Neuronal stem cell (in vitro differentiated cells): ENCODE results near the gene SLC9A8.

ENCODE experiments used
- DNase-seq: peaks from one replicate; pipeline ENCODE4 v3.0.0-alpha.2; 2013; ENCODE audit warnings: low spot score
- H2AFZ ChIP-seq: one replicate; pipeline ENCODE4 v1.6.1; 2013; ENCODE audit warnings: mild to moderate bottlenecking, low read length, inconsistent platforms
- H2AK5ac ChIP-seq: 2 replicates; pipeline ENCODE4 v1.6.1; 2013; ENCODE audit warnings: low read depth, mild to moderate bottlenecking, inconsistent platforms, low read length, moderate library complexity, mixed read lengths
- H2BK120ac ChIP-seq: 2 replicates; pipeline ENCODE4 v1.6.1; 2013; ENCODE audit warnings: low read depth, mild to moderate bottlenecking, inconsistent platforms, low read length, moderate library complexity, mixed read lengths
- H2BK12ac ChIP-seq: one replicate; pipeline ENCODE4 v1.6.1; 2013; ENCODE audit warnings: low read length, inconsistent platforms
- H2BK15ac ChIP-seq: 2 replicates; pipeline ENCODE4 v1.6.1; 2013; ENCODE audit warnings: mild to moderate bottlenecking, low read length, inconsistent platforms, mixed read lengths
- H2BK5ac ChIP-seq: one replicate; pipeline ENCODE4 v1.6.1; 2013; ENCODE audit warnings: inconsistent platforms, mild to moderate bottlenecking, low read length, moderate library complexity
- H3K14ac ChIP-seq: one replicate; pipeline ENCODE4 v1.6.1; 2013; ENCODE audit warnings: low read length, inconsistent platforms
- H3K18ac ChIP-seq: 2 replicates; pipeline ENCODE4 v1.6.1; 2013; ENCODE audit warnings: low read length, inconsistent platforms
- H3K23ac ChIP-seq: 2 replicates; pipeline ENCODE4 v1.6.1; 2013; ENCODE audit warnings: low read depth, mild to moderate bottlenecking, mixed read lengths, low read length, inconsistent platforms; ENCODE audit not compliant: poor library complexity
- H3K27ac ChIP-seq: replicated peaks from 3 replicates; pipeline ENCODE4 v1.5.1; 2013; ENCODE audit warnings: low read length, inconsistent platforms
- H3K27me3 ChIP-seq, 3 experiments: 2 replicates each; pipeline ENCODE4 v1.6.1; 2013; ENCODE audit warnings: low read length in 3 of 3, mild to moderate bottlenecking in 2 of 3, inconsistent platforms in 1 of 3, low read depth in 1 of 3, mixed read lengths in 1 of 3, moderate library complexity in 1 of 3; ENCODE audit not compliant: control insufficient read depth in 3 of 3, insufficient read depth in 3 of 3
- H3K36me3 ChIP-seq, 2 donors: replicated peaks in 1 of 2; 2 replicates each; pipeline ENCODE4 v1.6.1; 2013; ENCODE audit warnings: low read length in 2 of 2; ENCODE audit not compliant: control insufficient read depth in 2 of 2, insufficient read depth in 2 of 2
- H3K4ac ChIP-seq: 2 replicates; pipeline ENCODE4 v1.6.1; 2013; ENCODE audit warnings: inconsistent platforms, mild to moderate bottlenecking, low read length, moderate library complexity
- H3K4me1 ChIP-seq, 2 donors: 1 replicate in 1 of 2; 2 replicates in 1 of 2; pipeline ENCODE4 v1.6.1; 2013; ENCODE audit warnings: low read length in 2 of 2, low read depth in 1 of 2; ENCODE audit not compliant: control insufficient read depth in 2 of 2, insufficient read depth in 1 of 2
- H3K4me2 ChIP-seq: one replicate; pipeline ENCODE4 v1.6.1; 2013; ENCODE audit warnings: mild to moderate bottlenecking, low read length, inconsistent platforms; ENCODE audit not compliant: insufficient read depth, poor library complexity, severe bottlenecking
- H3K4me3 ChIP-seq, 2 donors: 2 replicates each; pipeline ENCODE4 v1.5.1; 2013; ENCODE audit warnings: low read length in 2 of 2, mild to moderate bottlenecking in 2 of 2, inconsistent platforms in 1 of 2, moderate library complexity in 1 of 2
- H3K79me1 ChIP-seq: one replicate; pipeline ENCODE4 v1.6.1; 2013; ENCODE audit warnings: low read depth, mild to moderate bottlenecking, inconsistent platforms, low read length, moderate library complexity
- H3K9ac ChIP-seq: one replicate; pipeline ENCODE4 v1.6.1; 2013; ENCODE audit warnings: mild to moderate bottlenecking, low read depth, low read length, inconsistent platforms; ENCODE audit not compliant: poor library complexity
- H3K9me3 ChIP-seq, 2 donors: replicated peaks in 1 of 2; 2 replicates each; pipeline versions ENCODE3 to v1.6.1; 2013; ENCODE audit warnings: low read length in 2 of 2, mild to moderate bottlenecking in 2 of 2, inconsistent platforms in 1 of 2, low read depth in 1 of 2, mixed read lengths in 1 of 2, moderate library complexity in 1 of 2; ENCODE audit not compliant: control insufficient read depth in 2 of 2, insufficient read depth in 1 of 2
- H4K8ac ChIP-seq: one replicate; pipeline ENCODE4 v1.6.1; 2013; ENCODE audit warnings: low read depth, mild to moderate bottlenecking, inconsistent platforms, low read length, moderate library complexity
- H4K91ac ChIP-seq: one replicate; pipeline ENCODE4 v1.6.1; 2013; ENCODE audit warnings: low read length, low read depth, mild to moderate bottlenecking, inconsistent platforms; ENCODE audit not compliant: poor library complexity
- WGBS, 2 donors: extraction: QIAGEN DNeasy Blood & Tissue Kit; methylation state at CpG; one replicate each; pipeline ENCODE4 v1.1.7; 2013; ENCODE audit warnings: missing lambda C conversion rate in 2 of 2, mixed read lengths in 1 of 2; ENCODE audit not compliant: insufficient read length in 2 of 2, insufficient replicate concordance in 1 of 2; ENCODE audit errors: extremely low coverage in 2 of 2; 5-methylcytosine and 5-hydroxymethylcytosine counted together

The SLC9A8 gene

DNA sequence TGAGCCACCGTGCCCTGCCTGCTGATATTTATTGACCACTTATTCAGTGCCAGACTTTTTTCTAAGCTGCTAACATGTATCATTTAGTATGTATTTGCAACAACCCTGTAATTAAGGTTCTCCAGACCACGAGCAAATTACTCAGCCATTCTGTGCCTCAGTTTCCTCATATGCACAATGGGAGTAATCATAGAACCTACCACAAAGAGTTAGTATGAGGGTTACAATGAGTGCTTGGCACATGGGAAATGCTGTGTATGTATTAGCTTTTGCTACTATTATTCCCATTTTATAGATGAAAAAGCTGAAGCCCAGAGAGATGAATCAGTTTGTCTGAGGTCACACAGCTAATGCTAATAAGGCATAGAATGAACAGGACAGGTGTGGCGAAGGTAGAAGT lies 20.0 kb upstream of the SLC9A8 start:
- Histone ChIP-seq H3K4me2 (no peak overlapping the region), H2AK5ac (no peak overlapping the region), H2BK15ac (no peak overlapping the region), H2BK120ac (no peak overlapping the region), H3K9me3 (no peaks in the 10 kb centered on the region), H4K91ac (no peak overlapping the region), H3K27me3 (no peaks in the 10 kb centered on the region), H4K8ac (no peak overlapping the region), H3K79me1 (no peaks in the 10 kb centered on the region), H2AFZ (no peak overlapping the region), H3K14ac (no peak overlapping the region), H2BK5ac (no peak overlapping the region), H3K4me3 (no peak overlapping the region), H3K27ac (no peak overlapping the region), H3K23ac (no peak overlapping the region), H3K18ac (no peak overlapping the region), H2BK12ac (no peak overlapping the region), H3K4ac (no peak overlapping the region), H3K9ac (no peak overlapping the region), H3K4me1 (peaks cover 0 to 3% of the 10 kb centered on the region in 2 donors), H3K36me3 (no peaks in the 10 kb centered on the region)
- no peak for DNase-seq
- WGBS, 2 donors, result no CpG with 5 or more reads among the region's 3 CpGs

DNA sequence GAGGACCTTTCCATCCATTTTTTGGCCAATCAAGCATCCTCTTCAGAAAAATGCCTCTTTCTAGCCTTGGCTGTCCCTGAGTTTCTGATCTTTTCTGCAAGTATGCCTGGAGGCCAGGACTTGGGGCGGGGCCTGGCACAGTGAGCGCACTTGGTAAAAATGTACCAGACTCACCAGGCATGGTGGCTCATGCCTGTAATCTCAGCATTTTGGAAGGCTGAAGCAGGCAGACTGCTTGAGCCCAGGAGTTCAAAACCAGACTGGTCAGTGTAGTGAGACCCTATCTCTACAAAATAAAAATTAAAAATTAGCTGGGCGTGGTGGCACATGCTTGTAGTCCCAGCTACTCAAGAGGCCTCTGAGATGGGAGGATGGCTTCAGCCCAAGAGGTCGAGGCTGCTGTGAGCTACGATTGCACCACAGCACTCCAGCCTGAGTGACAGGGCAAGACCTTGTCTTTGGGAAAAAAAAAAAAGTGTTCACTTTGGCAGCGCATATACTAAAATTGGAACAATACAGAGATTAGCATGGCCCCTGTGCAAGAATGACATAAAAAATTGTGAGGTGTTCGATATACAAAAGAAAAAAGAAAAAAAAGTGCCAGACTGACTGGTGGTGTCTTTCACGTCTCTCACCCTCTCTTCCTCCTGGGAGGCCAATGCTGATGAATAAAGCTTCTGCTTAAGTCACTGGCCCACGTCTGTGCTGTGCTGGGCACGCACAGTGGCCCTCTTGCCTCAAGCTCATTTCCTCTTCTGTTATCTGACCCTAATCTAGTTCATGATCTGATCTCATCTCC lies 18.1 kb upstream of the SLC9A8 start:
- H3K18ac ChIP-seq, result no peak overlapping the region
- H3K9ac ChIP-seq, result no peak overlapping the region
- no peak for DNase-seq
- no CpG with 5 or more reads among the region's 10 CpGs for WGBS, 2 donors
- no peak overlapping the region for H3K23ac ChIP-seq
- H2AK5ac ChIP-seq, result peak overlapping the region; percentile 24
- H3K4me3 ChIP-seq, result no peak overlapping the region
- H4K91ac ChIP-seq, result no peak overlapping the region
- no peak overlapping the region for H2BK5ac ChIP-seq
- H2AFZ ChIP-seq, result no peak overlapping the region
- no peak overlapping the region for H3K4ac ChIP-seq
- H2BK15ac ChIP-seq, result no peak overlapping the region
- H3K9me3 ChIP-seq, result no peaks in the 10 kb centered on the region
- no peak overlapping the region for H2BK120ac ChIP-seq
- H3K4me1 ChIP-seq, result peaks cover 0 to 2% of the 10 kb centered on the region in 2 donors
- no peaks in the 10 kb centered on the region for H3K79me1 ChIP-seq
- H4K8ac ChIP-seq, result no peak overlapping the region
- H3K36me3 ChIP-seq, result no peaks in the 10 kb centered on the region
- no peak overlapping the region for H3K14ac ChIP-seq
- H3K27ac ChIP-seq, result no peak overlapping the region
- H3K27me3 ChIP-seq, result no peaks in the 10 kb centered on the region
- no peak overlapping the region for H2BK12ac ChIP-seq
- H3K4me2 ChIP-seq, result no peak overlapping the region

DNA sequence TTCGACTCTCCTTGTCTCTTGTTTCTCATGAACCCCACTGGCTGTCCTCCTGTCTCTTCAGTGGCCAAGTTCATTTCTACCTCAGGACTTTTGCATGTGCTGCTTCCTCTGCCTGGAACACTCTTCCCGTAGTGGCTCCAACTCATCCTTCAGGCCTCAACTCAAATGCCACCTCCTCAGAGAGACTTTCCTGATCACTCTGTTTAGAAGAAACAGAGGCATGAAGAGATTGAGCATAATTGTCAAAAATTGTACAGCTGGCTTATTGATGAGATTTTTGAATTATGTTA lies 17.5 kb upstream of the SLC9A8 start:
- no peaks in the 10 kb centered on the region for H3K79me1 ChIP-seq
- no CpG with 5 or more reads among the region's 2 CpGs for WGBS, 2 donors
- H3K9me3 ChIP-seq, result no peaks in the 10 kb centered on the region
- no peak overlapping the region for H2BK15ac ChIP-seq
- H3K4me2 ChIP-seq, result no peak overlapping the region
- no peak overlapping the region for H3K18ac ChIP-seq
- H3K9ac ChIP-seq, result no peak overlapping the region
- H2BK12ac ChIP-seq, result no peak overlapping the region
- H3K27me3 ChIP-seq, result no peaks in the 10 kb centered on the region
- H2AK5ac ChIP-seq, result no peak overlapping the region
- no peak overlapping the region for H3K4me3 ChIP-seq
- no peak overlapping the region for H3K4ac ChIP-seq
- no peak overlapping the region for H2AFZ ChIP-seq
- no peak overlapping the region for H4K91ac ChIP-seq
- no peak overlapping the region for H2BK5ac ChIP-seq
- H3K23ac ChIP-seq, result no peak overlapping the region
- H3K27ac ChIP-seq, result no peak overlapping the region
- peaks cover 0 to 1% of the 10 kb centered on the region in 2 donors for H3K4me1 ChIP-seq
- H2BK120ac ChIP-seq, result no peak overlapping the region
- no peaks in the 10 kb centered on the region for H3K36me3 ChIP-seq
- H4K8ac ChIP-seq, result no peak overlapping the region
- H3K14ac ChIP-seq, result no peak overlapping the region
- DNase-seq, result no peak

DNA sequence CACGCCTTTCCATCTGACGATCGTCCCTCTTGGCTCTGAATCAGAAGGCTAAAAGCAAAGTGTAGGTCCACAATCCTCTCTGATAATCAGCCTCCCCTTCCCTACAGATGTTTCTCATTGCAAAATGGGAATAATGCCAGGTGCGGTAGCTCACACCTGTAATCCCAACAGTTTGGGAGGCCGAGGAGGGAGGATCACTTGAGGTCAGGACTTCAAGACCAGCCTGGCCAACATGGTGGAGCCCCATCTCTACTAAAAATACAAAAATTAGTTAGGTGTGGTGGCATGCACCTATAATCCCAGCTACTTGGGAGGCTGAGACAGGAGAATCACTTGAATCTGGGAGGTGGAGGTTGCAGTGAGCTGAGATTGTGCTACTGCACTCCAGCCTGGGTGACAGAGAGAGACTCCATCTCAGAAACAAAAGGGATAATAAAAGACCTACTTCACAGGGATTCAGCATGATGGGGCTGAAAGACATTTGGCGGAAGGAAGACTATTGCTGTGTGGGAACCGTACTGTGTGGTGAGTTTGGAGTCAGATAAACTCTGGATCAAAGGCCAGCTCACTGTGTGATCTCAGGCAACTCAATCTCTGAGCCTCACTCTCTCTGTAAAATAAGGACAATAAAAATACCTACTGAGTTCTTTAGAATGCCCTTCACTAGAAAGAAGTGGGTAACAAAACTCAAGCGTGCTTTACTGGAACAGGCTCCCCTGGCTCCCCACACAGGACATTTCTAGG lies 15.9 kb upstream of the SLC9A8 start:
- Histone ChIP-seq H2BK120ac (no peak overlapping the region), H3K27me3 (no peaks in the 10 kb centered on the region), H2BK12ac (no peak overlapping the region), H3K9ac (no peak overlapping the region), H2BK5ac (no peak overlapping the region), H2AK5ac (no peak overlapping the region), H2BK15ac (no peak overlapping the region), H3K23ac (no peak overlapping the region), H2AFZ (peak overlapping the region; percentile 13), H3K4ac (no peak overlapping the region), H4K91ac (no peak overlapping the region), H3K36me3 (no peaks in the 10 kb centered on the region), H3K79me1 (no peaks in the 10 kb centered on the region), H3K18ac (no peak overlapping the region), H3K14ac (no peak overlapping the region), H3K4me3 (no peak overlapping the region), H3K27ac (no peak overlapping the region), H4K8ac (no peak overlapping the region), H3K4me1 (peaks cover 0 to 1% of the 10 kb centered on the region in 2 donors), H3K4me2 (no peak overlapping the region), H3K9me3 (no peaks in the 10 kb centered on the region)
- DNase-seq, result no peak
- WGBS, 2 donors, result no CpG with 5 or more reads among the region's 8 CpGs
